Muscle layer of colon (tissue), 2 donors: ENCODE data around the gene NT5DC2.
A peak's percentile ranks its signal among the peaks of the same experiment; 100 is the strongest.

Experiments used
- H3K27ac ChIP-seq: one replicate; pipeline ENCODE4 v1.7.0; 2013; ENCODE audit warnings: low read depth, mild to moderate bottlenecking, low read length, moderate library complexity
- H3K27me3 ChIP-seq, 2 donors: one replicate each; pipeline ENCODE4 v1.7.0; 2013; ENCODE audit warnings: low read length in 2 of 2, mild to moderate bottlenecking in 2 of 2; ENCODE audit not compliant: insufficient read depth in 2 of 2, control insufficient read depth in 1 of 2
- H3K36me3 ChIP-seq: one replicate; pipeline ENCODE4 v1.7.0; 2013; ENCODE audit warnings: mild to moderate bottlenecking, low read length; ENCODE audit not compliant: insufficient read depth
- H3K4me1 ChIP-seq: one replicate; pipeline ENCODE4 v1.7.0; 2013; ENCODE audit warnings: mild to moderate bottlenecking, low read length; ENCODE audit not compliant: insufficient read depth
- H3K4me3 ChIP-seq, 2 donors: one replicate each; pipeline ENCODE4 v1.7.0; 2013; ENCODE audit warnings: low read length in 2 of 2, low read depth in 1 of 2, mild to moderate bottlenecking in 1 of 2, moderate library complexity in 1 of 2
- H3K9ac ChIP-seq: one replicate; pipeline ENCODE4 v1.7.0; 2013; ENCODE audit warnings: low read length
- H3K9me3 ChIP-seq: one replicate; pipeline ENCODE4 v1.7.0; 2013; ENCODE audit warnings: mild to moderate bottlenecking, low read length
- donor health status: abdominal sarcoma.
- donor health status: Adenocarcinoma of cecum.

Gene NT5DC2

GRCh38 chr3:52533623-52534280 is at the start of gene NT5DC2:
NT5DC2 (minus strand) TSS chr3:52533857; CDS start chr3:52533737, 120 bp downstream.
- H3K27ac ChIP-seq = peak within 1 kb of the TSS; percentile 63
- H3K9me3 ChIP-seq = no peaks in the 10 kb centered on the region
- H3K36me3 ChIP-seq = no peaks in the 10 kb centered on the region
- H3K27me3 ChIP-seq = no peaks in the 10 kb centered on the region
- peaks cover 30% of the 10 kb centered on the region for H3K4me1 ChIP-seq
- peak within 1 kb of the TSS; percentile 54 to 61 for H3K4me3 ChIP-seq
- no peak within 1 kb of the TSS for H3K9ac ChIP-seq

- H3K9ac ChIP-seq = no peak overlapping the region
- peaks cover 21% of the 10 kb centered on the region for H3K36me3 ChIP-seq
- H3K9me3 ChIP-seq = no peaks in the 10 kb centered on the region
- no peaks in the 10 kb centered on the region for H3K27me3 ChIP-seq
- H3K4me3 ChIP-seq = no peak overlapping the region
- H3K27ac ChIP-seq = no peak overlapping the region
- H3K4me1 ChIP-seq = no peaks in the 10 kb centered on the region
Observed at GRCh38 chr3:52574056-52574965, 40.7 kb upstream of the NT5DC2 start.

- H3K4me3 ChIP-seq = no peak overlapping the region
- no peak overlapping the region for H3K27ac ChIP-seq
- H3K9ac ChIP-seq = no peak overlapping the region
- H3K4me1 ChIP-seq = no peaks in the 10 kb centered on the region
- H3K9me3 ChIP-seq = no peaks in the 10 kb centered on the region
- peaks cover 10% of the 10 kb centered on the region for H3K36me3 ChIP-seq
- no peaks in the 10 kb centered on the region for H3K27me3 ChIP-seq
Observed at GRCh38 chr3:52572221-52572620, 38.6 kb upstream of the NT5DC2 start.

- H3K27ac ChIP-seq = no peak overlapping the region
- H3K9ac ChIP-seq = no peak overlapping the region
- H3K9me3 ChIP-seq = no peaks in the 10 kb centered on the region
- H3K36me3 ChIP-seq = peaks cover 12% of the 10 kb centered on the region
- H3K4me3 ChIP-seq = no peak overlapping the region
- no peaks in the 10 kb centered on the region for H3K4me1 ChIP-seq
- H3K27me3 ChIP-seq = no peaks in the 10 kb centered on the region
Observed at GRCh38 chr3:52570076-52570475, 36.4 kb upstream of the NT5DC2 start.

GRCh38 chr3:52568069-52568468 is 34.4 kb upstream of the NT5DC2 start:
- Histone ChIP-seq H3K4me1 (no peaks in the 10 kb centered on the region), H3K27me3 (no peaks in the 10 kb centered on the region), H3K27ac (no peak overlapping the region), H3K9me3 (no peaks in the 10 kb centered on the region), H3K36me3 (peaks cover 5% of the 10 kb centered on the region), H3K9ac (no peak overlapping the region), H3K4me3 (no peak overlapping the region)

GRCh38 chr3:52563984-52564383 is 30.3 kb upstream of the NT5DC2 start:
- Histone ChIP-seq H3K27me3 (no peaks in the 10 kb centered on the region), H3K36me3 (peaks cover 30% of the 10 kb centered on the region), H3K9me3 (no peaks in the 10 kb centered on the region), H3K4me1 (no peaks in the 10 kb centered on the region), H3K9ac (no peak overlapping the region), H3K27ac (no peak overlapping the region), H3K4me3 (no peak overlapping the region)

- no peak overlapping the region for H3K4me3 ChIP-seq
- H3K27me3 ChIP-seq = no peaks in the 10 kb centered on the region
- no peak overlapping the region for H3K9ac ChIP-seq
- H3K36me3 ChIP-seq = peaks cover 41% of the 10 kb centered on the region
- no peaks in the 10 kb centered on the region for H3K9me3 ChIP-seq
- no peaks in the 10 kb centered on the region for H3K4me1 ChIP-seq
- H3K27ac ChIP-seq = no peak overlapping the region
Observed at GRCh38 chr3:52561028-52561747, 27.5 kb upstream of the NT5DC2 start.

GRCh38 chr3:52558436-52558835 is 24.8 kb upstream of the NT5DC2 start:
- Histone ChIP-seq H3K27ac (no peak overlapping the region), H3K4me1 (no peaks in the 10 kb centered on the region), H3K4me3 (no peak overlapping the region), H3K27me3 (no peaks in the 10 kb centered on the region), H3K9me3 (no peaks in the 10 kb centered on the region), H3K36me3 (peaks cover 51% of the 10 kb centered on the region), H3K9ac (no peak overlapping the region)

GRCh38 chr3:52557011-52557960 is 23.6 kb upstream of the NT5DC2 start:
- Histone ChIP-seq H3K9ac (no peak overlapping the region), H3K36me3 (peaks cover 59% of the 10 kb centered on the region), H3K27me3 (no peaks in the 10 kb centered on the region), H3K4me1 (no peaks in the 10 kb centered on the region), H3K27ac (no peak overlapping the region), H3K9me3 (no peaks in the 10 kb centered on the region), H3K4me3 (no peak overlapping the region)

- H3K4me3 ChIP-seq = no peak overlapping the region
- no peaks in the 10 kb centered on the region for H3K4me1 ChIP-seq
Observed at GRCh38 chr3:52555056-52555455, 21.4 kb upstream of the NT5DC2 start.

More at GRCh38 chr3:52555056-52555455, 21.4 kb upstream of the NT5DC2 start:
- Histone ChIP-seq H3K9me3 (no peaks in the 10 kb centered on the region), H3K27ac (no peak overlapping the region), H3K9ac (no peak overlapping the region), H3K36me3 (peaks cover 57% of the 10 kb centered on the region), H3K27me3 (no peaks in the 10 kb centered on the region)
